GM18858 (cell line): ENCODE data around the gene SPA17.

Source experiments
- ATAC-seq: cut with Tn5 transposase; IDR thresholded peaks from one replicate; pipeline ENCODE4 v1.9.1; 2021; ENCODE audit not compliant: unreplicated experiment

Gene SPA17

DNA sequence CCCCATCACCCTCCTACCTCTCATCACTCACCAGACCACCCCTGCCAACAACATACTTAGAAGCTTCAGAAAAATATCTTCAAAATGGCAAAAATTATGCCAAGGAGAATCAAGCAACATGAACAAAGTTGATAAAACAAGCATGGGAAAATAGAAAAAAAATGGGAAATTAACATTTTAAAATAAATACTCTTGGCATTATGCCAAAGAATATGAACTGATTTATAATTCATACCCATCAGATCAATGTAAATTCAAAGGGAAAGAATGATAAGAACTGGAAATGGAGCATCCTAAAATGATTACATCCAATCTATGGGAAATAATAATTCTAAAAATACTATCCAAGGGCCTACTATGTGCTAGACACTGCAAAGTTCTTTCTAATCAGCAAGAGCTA is 12.2 kb upstream of the SPA17 start:
- ATAC-seq, result no peak

DNA sequence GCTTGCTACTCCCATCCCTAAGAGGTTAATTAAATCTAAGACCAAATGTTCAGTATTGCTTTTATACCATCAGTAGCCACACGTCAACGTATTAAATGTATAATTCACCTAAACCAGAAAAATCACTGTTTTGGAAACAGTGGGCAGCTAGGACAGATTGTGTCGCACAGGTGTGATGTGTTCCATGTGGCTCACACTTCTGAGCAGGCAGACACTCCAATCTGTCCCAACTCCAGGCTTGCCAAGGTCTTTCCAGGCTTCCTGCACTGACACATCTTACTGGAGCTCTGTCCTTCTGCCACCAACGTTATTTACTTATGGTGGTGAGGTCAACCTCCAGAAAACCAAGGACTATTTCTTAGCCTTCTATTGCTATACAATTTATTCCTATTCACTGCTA is 11.6 kb upstream of the SPA17 start:
- no peak for ATAC-seq

DNA sequence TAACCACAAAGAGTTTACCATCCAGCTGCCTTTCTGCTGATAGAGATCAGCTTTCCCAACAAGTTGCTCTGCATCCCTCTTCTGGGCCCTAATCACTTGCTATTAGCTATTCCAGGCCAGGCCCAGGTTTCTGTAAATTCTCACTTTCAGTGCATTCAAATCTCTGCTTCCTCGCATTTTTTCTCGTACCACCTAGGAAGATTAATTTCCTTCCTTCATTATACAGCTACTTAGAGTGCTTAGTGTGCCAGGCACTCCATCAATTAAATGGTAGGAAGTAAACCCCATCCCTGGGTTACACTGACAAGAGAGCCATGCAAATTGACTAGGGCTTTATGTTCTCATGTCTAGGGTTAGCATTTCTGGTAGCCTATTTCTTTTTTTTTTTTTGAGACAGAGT is 9.8 kb upstream of the SPA17 start:
- no peak for ATAC-seq

DNA sequence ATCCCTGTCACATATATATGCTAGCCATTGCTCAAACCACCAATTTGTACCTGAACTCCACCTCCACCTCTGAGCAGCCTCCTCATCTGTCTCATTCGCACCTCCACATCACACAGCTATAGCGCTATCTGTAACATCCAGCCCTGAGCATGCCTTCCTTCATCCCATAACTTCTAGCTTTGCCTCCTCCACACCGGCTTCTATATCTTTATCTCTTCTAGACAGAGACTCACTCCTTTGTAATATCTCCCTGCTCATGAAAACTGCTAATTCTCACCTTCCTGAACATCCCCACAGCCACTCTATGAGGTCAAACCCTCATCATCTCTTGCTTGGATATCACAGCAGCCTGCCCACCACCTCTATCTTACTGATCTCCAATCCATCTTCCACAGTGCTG is 6.1 kb upstream of the SPA17 start:
- no peak for ATAC-seq

DNA sequence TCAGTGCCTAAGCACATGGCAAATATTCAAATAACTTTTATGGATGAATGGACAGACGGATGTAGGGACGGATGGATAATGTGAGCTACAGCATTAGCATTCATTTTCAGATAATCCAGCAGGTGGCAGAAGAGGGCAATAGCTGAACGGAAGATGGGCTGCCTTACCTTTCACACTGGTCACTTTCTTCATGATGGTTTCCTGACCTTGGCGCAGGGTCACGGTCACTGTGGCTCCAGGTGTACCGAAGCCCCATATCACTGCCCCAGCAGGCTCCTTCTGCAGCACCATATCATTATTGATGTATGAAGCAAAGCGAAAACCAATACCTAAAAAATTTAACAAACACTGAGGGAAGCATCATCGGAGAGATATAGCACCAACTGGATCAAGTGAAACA is 4.5 kb upstream of the SPA17 start:
- ATAC-seq, result no peak

DNA sequence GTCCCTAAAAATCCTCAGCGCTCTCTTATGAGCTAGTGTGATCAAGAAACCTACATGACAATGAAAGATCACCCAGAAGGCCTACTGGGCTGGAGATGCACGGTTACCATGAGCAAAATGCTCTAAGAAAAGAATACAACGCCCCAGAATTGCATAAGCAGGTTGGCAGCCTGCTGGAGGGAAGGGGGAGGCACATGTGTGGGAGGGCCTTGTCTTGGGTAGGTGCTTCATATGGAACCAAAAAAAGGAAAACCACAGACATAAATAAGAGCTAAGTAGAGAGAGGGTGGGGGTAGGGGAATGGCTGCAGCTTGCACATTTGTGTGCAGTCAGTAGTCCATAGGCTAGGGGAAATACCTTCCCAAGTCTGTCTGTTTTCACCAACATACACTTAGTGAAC is 3.0 kb upstream of the SPA17 start:
- no peak for ATAC-seq

DNA sequence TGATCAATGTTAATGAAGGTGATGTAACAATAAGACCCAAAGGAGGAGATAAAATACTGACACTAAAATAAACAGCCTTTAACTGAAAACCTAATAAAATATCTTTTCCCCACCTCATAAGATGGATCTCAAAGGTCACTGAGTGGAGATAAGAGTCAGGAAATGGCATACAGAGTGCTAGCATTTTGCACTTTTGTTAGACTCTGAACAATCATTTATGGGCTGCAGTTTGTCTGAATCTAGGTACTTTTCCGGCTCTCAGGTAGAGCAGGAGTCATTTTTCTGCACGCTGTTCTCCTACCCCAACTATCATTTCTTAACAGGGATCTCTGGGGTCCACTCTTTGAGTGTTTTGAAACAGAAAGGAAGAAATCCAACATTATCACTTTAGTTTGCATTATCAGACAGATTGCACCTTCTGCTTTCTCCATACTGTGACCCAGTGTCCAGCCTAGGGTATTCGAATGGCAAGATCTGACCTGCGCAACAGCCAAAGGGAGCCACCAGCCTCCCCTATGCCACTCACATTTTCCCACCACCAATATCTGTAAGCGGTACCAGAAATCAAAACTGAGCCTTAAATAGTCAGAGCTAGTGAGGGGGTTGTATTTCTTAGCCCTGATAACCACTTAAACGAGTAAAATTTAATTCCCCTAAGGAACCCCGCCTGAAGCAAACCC is 1.0 kb upstream of the SPA17 start:
- ATAC-seq, result no peak

DNA sequence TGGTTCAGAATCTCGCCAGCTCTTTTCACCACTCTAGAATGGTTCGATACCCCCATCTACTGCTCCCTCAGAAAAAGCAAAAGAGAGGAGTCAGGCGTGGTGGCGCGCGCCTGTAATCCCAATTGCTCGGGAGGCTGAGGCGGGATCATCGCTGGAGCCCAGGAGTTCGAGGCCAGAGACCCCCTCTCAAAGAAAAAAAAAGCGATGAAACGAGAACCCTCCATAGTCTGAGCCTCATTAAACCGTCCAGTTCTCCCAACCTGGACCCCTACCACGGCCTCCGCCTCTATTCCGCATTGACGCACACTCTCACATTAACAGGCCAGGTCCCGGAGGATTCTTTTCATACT is 439 bp downstream of the SPA17 start:
- ATAC-seq, result no peak

DNA sequence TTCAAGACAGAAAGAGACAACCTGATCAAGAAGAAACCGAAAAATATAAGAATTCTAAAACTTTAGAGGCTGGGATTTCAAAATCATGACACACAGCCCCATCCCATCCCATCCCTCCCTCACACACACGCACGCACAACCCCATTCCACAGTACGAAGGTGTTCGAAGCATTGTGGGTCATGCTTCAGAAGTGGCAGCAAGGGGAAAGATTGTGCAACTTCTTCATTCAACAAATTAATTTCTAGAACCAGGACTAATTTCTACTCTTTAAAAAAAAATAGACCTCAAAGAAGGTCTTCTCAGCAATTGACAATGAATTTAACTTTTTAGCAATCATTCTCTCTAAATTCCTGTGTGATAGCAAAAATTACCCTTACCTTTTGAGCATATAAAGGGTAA is 867 bp downstream of the SPA17 start:
- no peak for ATAC-seq

DNA sequence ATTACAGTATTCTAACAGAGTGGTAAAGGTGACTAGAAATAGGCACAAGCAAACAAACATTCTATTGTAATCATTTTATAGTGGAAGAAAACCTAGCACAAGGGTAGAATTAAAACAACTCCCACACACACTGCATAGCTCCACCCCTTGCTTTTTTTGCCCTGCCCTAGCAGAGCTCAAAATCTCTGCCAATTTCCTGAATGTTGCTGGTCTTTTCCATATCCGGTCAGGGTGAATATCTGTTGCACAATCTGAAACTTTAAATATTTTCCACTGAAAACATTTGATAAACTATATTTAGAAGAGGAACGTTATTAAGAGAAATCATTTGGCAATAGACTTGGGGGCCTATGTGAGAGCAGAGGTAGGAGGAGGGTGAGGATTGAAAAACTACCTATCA is 2.7 kb downstream of the SPA17 start:
- ATAC-seq, result no peak

DNA sequence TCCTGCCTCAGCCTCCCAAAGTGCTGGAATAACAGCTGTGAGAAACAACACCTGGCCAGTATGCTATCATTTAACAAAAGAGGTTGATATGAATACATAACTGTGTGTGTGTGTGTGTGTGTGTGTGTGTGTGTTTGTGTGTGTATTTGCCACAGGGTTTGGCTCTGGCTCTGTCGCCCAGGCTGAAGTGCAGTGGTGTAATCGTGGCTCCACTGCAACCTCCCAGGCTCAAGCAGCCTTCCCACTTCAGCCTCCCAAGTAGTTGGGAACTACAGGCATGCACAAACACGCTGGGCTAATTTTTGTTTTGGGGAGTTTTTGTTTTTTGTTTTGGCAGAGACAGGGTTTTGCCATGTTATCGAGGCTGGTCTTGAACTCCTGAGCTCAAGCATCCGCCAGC is 4.7 kb downstream of the SPA17 start:
- no peak for ATAC-seq

DNA sequence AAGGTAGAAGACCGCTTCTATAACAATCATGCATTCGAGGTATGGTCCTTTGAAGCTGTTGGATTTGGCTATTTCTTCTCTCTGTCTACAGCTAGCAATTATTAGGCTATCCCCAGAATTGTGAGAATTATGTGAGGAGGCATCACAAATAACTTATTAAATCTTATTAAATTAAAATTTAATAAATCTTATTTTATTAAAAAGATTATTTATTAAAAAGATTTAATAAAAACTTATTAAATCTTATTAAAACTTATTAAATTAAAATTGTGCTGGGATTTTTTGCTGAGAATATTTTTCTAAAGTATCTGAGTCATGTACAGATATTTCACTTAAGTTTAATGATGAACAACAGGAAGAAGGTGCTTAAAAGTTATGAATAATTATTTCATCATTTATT is 7.7 kb downstream of the SPA17 start:
- no peak for ATAC-seq

DNA sequence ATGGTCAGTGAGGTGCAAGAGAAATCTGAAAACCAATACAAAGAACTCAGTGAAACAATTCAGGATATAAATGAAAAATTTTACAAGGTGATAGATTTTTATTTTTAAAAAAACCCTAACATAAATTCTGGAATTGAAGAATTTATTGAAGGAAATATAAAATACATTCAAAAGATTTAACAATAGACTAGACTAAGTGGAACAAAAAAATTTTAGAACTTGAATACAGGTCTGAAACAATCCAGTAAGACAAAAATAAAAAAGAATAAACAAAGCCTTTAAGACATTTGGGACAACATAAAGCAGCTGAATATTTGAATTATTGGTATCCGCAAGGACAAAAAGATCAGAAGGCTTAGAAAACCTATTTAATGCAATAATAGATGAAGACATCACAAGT is 8.7 kb downstream of the SPA17 start:
- ATAC-seq, result no peak

DNA sequence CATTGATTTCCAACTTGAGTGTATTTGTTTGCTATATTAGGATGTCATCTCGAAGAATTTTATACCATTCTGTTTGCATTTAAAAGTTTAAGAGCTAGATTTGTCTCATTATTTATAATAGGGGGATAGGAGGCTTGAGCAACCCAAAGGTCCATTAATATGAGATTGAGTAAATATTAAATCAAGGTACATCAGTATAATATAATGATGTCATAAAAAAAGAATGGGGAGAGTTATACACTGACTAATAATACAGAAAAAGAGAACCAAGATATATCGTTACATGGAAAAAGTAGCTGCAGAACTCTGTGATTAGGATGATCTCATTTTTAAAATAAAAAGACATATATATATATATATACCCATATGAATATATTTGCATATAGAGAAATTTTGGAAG is 19.4 kb downstream of the SPA17 start:
- no peak for ATAC-seq

DNA sequence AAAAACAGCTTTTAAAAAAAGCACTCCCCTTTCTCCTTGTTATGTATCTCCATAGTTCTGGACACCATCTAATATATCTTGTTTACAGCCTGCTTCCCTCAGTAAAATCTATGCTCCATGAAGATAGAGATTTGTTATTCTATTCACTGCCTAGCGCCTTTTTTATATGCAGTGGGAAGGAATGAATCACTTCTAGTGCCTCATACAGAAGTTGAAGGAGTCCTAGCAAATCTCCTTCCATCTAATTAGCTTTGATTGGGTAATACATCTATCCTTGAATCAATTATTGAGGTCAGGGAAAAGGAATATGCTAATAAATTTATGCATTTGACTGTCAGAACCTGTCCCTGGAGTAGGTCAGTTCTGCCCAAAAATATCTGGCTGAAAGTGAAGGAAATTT is 25.8 kb downstream of the SPA17 start:
- ATAC-seq, result no peak

DNA sequence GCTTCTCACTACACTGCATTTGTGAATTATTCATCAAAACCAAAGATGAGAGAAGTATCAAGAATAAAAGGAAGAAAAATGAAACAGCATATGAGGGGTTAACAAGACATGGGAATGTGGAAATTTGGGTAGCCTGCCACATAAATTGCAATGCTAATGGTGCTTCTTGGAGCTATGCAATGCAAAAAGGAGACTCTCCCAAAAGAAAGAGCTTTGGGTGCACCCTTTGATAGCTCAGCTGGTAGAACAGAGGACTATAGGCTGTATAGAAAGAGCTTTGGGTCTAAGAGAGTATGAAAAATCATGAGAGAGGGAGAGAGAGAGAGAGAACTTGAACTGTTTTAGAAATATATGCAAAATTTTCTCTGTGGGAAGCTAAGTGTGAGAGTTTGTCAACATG is 26.3 kb downstream of the SPA17 start:
- no peak for ATAC-seq

DNA sequence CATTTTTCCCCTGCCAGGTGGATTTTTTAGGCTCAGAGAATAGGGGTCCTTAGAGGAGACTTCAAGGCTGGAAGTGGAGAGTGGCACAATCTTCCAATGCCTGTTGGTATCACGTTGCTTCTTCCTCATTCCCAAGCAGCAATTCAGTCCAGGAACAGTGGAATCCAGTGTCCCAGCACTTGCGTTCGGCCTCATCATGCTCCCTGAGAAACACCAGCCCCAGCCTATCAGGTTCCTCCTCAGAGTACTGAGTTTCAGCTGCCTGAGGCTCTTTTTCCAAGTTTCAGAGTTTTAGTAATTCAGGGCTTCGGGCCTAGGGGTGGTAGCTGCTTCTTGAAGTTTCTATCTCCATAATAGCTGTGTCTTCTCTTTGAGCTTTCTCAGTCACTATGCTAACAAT is 34.1 kb downstream of the SPA17 start:
- ATAC-seq, result no peak

DNA sequence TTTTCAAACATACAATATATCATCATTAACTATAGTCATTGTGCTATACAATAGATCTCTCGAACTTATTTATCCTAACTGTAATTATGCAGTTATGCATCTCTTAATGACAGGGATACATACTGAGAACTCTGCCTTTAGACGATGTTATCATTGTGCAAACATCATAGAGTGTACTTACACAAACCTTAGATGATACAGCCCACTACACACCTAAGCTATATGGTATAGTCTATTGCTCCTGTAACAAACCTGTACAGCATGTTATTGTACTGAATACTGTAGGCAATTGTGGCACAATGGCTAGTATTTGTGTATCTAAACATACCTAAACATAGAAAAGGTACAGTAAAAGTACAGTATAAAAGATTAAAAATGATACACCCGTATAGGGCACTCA is 38.7 kb downstream of the SPA17 start:
- ATAC-seq, result no peak

DNA sequence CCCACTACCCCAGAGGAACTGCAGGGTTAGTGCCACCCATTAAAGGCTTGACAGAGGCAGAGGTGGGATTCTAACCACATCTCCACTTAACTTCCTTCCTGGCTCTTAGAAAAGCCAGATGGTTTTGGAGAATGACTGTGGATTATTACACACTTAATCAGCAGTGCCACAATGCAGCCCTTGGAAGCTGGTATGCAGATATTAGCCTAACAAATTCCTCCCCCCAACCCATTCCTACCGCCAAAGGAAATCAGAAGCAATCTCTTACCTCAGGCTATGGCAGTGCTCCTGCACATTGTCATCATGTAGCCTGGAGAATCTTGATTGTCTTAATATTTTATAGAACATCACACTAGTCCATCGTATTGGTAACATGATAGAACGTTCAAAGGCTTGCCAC is 42.9 kb downstream of the SPA17 start:
- ATAC-seq, result no peak

DNA sequence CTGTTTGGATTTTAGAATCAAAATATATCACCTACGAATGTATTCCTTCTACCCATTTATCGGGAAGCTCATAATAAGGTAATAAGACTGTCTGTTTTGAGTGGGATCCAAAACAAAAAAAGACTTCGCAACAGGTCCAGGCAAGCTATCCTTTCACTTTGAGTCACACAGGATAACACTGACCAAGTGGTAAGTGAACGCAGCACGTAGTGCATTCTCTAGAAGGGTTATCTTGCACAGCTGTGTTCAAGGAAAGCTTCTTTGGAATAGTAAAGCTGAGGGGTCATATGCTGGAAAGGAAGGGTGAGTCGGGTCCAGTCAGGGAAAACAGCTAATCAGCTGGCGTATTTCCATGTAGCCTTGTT is 43.7 kb downstream of the SPA17 start:
- ATAC-seq, result no peak

DNA sequence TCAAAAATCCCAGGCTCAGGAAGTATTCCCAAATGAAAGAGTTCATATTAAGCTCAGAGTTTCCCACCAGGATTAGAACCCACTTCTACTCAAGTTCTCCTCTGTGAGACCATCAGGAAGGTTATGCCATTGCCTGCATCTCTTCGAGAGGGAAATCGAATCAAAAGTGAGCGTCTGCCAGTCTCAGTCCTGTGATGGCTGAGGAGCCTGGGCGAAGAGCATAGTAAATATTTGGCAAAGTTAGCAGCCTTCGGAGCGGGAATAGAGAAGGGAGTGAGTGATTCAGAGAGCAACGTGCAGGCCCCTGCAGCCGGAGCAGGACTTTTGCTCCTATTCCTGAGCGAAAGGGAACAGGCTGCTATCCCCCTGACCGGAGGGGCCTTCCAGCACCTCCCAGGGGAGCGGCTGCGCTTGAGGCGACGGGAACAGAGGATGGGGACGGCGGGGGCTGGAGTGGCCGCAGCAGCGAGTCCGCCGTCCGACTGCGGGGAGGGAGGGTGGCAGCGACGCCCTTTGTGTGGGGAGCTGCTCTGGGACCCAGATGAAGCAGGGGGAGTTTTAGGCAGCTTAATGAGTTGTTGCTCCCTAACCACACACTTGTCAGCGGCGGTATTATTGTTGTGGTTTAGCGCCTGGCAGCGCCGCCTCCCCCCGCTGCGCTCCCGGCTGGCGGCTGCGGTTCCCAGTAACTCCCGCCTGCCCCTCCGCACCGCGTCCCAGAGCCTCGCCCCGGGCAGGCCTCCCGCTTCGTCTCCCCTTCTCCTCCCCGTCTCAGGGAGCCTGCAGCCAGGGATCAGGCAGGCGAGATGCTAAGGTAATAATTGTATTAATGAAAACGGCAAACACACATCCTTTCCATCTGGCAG is 44.3 kb downstream of the SPA17 start:
- no peak for ATAC-seq

DNA sequence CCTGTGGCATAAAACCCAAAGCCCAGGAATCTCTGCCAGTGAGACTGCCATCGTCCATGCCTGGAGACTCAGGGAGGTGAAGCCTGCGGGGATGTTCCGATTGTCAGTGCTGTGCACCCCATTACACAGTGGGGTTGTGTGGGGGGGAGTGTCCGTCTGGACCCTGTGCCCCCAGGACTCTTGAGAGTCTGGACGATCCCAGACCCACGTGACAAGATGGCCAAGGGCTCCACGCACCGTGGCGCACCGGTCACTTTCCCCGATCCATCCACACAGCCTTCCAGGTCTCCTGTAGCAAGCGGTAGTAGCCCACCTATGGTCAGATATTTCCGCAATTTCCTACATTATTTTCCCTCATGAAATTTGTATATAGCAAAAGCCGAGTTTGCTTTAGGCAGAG is 45.1 kb downstream of the SPA17 start:
- ATAC-seq, result no peak

DNA sequence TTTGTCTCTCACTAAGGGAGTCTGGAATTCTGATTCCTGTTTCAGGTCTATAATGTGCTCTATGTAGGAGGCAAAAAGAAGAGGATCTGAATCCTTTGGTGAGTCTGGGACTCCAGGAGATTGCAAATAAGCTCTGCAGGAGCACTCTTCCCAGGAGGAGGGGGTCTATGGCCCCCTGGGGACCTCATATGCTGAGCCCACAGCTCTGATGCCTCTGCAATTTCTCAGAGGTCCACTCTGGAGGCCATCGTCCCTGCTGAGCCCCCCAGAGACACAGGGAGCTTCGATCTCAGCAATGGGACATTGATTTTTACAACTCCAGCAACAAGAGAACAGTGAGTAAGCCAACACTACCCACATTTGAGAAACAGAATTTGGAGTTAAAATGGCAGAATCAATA is 45.8 kb downstream of the SPA17 start:
- ATAC-seq, result no peak
